GM19239 (cell line): Measurements from ENCODE around the gene BCKDK.

Source experiments
- DNase-seq: peaks from one replicate; pipeline ENCODE4 v3.0.0; 2011; ENCODE audit warnings: low spot score; ENCODE audit not compliant: insufficient read length
- FAIRE-seq: peaks from 2 replicates; lab custom pipeline; 2011; peaks lifted over from hg19 to GRCh38; lab: Jason Lieb, UNC

The BCKDK gene

GRCh38 chr16:31079342-31079944 is 28.7 kb upstream of the BCKDK start:
- FAIRE-seq, result no peak
- no peak for DNase-seq

DNA sequence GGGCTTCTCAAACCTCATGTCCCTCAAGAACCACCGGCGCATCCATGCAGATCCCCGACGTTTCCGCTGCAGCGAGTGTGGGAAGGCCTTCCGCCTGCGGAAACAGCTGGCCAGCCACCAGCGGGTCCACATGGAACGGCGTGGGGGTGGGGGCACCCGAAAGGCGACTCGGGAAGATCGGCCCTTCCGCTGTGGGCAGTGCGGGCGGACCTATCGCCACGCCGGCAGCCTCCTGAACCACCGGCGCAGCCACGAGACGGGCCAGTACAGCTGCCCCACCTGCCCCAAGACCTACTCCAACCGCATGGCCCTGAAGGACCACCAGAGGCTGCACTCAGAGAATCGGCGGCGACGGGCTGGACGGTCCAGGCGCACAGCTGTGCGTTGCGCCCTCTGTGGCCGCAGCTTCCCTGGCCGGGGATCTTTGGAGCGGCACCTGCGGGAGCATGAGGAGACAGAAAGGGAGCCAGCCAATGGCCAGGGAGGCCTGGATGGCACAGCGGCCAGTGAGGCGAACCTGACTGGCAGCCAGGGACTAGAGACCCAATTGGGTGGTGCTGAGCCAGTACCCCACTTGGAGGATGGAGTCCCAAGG is 28.1 kb upstream of the BCKDK start:
- DNase-seq (no peak), FAIRE-seq (no peak)

DNA sequence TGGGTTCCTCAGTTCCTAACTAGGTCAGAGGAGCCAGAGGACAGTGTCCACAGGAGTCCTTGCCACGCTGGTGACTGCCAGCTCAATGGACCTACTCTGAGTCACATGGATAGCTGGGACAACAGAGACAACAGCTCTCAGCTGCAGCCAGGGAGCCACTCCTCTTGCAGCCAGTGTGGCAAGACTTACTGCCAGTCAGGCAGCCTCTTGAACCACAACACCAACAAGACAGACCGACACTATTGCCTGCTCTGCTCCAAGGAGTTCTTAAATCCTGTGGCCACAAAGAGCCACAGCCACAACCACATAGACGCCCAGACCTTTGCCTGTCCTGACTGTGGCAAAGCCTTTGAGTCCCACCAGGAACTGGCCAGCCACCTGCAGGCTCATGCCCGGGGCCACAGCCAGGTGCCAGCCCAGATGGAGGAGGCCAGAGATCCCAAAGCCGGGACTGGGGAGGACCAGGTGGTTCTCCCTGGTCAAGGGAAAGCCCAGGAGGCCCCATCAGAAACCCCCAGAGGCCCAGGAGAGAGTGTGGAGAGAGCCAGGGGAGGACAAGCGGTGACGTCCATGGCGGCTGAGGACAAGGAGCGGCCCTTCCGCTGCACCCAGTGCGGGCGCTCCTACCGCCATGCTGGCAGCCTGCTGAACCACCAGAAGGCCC is 27.3 kb upstream of the BCKDK start:
- DNase-seq, result no peak
- FAIRE-seq, result no peak

DNA sequence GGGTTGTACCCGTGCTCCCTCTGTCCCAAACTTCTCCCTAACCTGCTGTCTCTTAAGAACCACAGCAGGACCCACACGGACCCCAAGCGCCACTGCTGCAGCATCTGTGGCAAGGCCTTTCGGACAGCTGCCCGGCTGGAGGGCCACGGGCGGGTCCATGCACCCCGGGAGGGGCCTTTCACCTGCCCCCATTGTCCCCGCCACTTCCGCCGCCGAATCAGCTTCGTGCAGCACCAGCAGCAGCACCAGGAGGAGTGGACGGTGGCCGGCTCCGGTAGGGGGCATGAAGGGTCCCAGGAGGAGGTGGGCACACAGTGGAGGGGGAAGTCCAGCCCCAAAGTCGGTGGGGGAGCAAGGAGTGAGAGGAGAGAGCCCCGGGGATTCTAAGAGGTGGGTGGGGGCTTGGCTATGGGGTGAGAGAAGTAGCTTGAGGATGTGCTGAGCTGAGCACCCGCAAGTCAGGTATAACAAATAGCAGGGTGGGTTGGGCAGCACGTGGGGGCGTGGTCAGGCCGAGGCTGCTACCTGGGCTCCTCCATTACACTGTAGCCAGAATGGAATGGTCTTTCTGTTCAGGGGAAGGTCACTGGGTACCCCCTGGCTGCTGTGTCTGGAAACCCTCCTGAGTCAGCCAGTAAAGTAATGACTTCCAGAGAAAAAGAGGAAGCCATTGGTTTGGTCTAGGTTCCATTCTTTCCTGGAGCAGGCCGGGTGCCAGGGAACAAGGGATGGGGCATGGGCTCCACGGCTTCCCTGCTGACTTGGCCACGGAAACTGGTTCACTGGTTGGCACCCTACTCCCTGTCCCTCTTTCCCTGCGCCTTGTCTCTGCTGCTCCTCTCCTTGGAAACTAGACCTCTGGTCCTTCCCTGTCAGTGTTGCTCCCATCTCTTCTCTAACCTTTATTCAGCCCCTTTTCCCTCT is 26.5 kb upstream of the BCKDK start:
- FAIRE-seq (no peak), DNase-seq (no peak)

DNA sequence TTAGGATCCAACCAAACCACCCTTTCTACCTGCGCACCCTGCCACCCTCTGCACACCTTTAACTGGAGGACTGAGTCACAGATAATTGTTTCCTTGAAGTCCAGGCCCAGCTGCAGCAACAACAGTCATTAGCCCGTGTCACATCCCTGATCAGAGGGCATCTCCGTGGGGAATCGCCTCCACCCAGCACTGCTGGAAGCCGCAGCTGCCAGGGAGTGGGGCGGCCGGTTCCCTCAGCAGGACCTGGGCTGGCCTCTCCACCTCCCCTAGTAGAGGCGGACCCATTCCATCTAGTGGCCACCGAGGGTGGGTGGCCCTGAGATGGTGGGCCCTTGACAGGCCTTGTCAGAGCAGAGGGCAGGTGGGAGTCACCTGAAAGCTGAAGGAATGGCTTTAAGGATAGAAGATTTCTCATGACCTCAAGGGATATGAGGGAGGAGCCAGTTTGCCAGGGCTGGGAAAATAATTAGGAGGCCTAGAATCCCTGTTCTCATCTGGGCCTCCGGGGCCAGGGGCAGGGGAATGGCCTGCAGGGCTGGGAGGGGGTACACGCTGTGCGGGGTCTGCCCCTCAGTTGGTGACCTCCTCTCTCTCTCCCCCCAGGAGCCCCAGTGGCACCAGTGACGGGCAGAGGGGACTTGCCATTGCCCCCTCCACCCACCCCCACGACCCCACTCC is 25.7 kb upstream of the BCKDK start:
- DNase-seq (no peak), FAIRE-seq (no peak)

DNA sequence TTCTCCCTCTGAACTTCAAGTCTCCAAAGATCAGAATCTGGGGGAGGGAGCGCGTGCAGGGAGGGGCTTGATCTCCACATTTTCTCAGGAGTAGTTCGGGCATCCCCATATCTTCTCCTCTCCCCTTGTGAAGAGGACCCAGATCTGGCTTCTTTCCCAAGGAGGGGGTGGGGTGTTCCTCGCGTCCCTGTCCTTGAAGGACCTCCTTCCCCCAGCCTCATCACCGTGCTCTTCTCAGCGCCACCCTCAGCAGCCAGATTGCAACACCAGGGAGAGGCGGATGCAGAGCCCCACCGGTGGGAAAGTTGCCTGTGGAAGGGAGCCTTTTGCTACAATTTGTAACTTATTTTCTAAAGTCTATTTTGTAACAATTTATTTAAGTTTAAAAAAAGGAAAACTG is 25.1 kb upstream of the BCKDK start:
- DNase-seq (no peak), FAIRE-seq (no peak)

- FAIRE-seq, result no peak
Observed at GRCh38 chr16:31083556-31083955, 24.6 kb upstream of the BCKDK start.

GRCh38 chr16:31083981-31084380 is 24.2 kb upstream of the BCKDK start:
- FAIRE-seq (no peak), DNase-seq (no peak)

More at GRCh38 chr16:31083556-31083955, 24.6 kb upstream of the BCKDK start:
- DNase-seq, result no peak

GRCh38 chr16:31084584-31085302 is 23.4 kb upstream of the BCKDK start:
- DNase-seq (no peak), FAIRE-seq (no peak)

DNA sequence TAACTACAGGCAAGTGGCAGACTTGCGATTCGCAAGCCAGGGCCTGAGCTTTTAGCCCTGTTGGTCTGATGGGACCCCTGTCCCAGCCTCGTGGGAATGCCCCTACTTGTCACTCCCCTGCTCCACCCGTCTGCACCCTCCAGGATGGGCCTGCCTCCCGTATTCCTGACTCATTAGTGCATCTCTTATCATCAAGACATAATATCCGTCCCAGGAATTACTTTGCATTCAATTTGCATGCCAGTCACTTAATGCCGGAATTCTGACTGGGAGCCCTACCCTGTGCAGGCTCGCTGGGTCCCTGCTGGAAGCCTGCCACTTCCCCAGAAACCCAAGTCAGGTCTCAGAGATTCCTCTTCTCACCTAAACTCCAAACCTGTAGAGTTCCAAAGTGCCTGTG is 22.8 kb upstream of the BCKDK start:
- FAIRE-seq, result no peak

GRCh38 chr16:31085873-31086628 is 22.1 kb upstream of the BCKDK start:
- DNase-seq (no peak), FAIRE-seq (no peak)

More for the DNA sequence above, 22.8 kb upstream of the BCKDK start:
- DNase-seq, result no peak

DNA sequence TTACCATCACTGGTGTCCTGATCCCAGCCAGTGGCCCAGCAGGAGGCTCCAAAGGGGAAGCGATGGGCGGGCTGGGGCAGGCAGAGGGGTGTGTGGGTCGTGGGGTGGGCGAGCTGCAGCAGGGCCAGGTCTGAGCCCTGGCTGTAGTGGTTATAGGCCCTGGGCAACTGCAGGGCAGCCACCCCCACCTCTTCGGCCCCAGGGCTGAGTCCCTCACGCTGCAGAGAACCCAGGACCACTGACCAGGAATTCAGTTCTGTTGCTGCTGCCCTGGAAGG is 21.6 kb upstream of the BCKDK start:
- FAIRE-seq (no peak), DNase-seq (no peak)

GRCh38 chr16:31087481-31087880 is 20.7 kb upstream of the BCKDK start:
- DNase-seq (no peak), FAIRE-seq (no peak)

GRCh38 chr16:31087971-31088370 is 20.2 kb upstream of the BCKDK start:
- FAIRE-seq (no peak), DNase-seq (no peak)

- DNase-seq (no peak), FAIRE-seq (no peak)
Observed at GRCh38 chr16:31088459-31089183, 19.6 kb upstream of the BCKDK start, which contains the start of gene PRSS53. Gene PRSS53 (minus strand): TSS chr16:31088943. CDS start chr16:31088809, 134 bp downstream.

DNA sequence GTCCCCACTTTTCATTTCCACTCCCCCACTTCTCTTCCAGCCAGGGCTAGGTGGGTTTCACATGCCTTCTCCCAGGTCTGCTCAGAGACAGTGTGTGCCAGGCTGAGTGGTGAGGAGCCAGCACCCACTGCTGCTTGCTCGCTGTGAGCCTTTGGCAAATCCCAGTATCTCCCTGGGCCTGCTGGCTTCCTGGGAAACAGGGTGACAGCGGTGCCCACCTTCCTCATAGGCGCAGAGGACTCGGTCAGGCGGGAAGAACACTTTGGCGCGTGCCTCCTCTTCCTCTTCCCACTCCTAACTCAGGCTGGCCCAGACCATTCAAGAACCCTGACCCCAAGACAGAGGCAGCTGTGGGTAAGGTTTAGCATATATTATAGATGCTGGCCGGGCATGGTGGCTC is 19.0 kb upstream of the BCKDK start:
- FAIRE-seq (no peak), DNase-seq (no peak)

- DNase-seq, result no peak
- no peak for FAIRE-seq
Observed at GRCh38 chr16:31090540-31090939, 17.6 kb upstream of the BCKDK start.

- FAIRE-seq, result no peak
- DNase-seq, result no peak
Observed at GRCh38 chr16:31092330-31092729, 15.9 kb upstream of the BCKDK start.
